Measurements from ENCODE around the gene HBEGF. TPM values are rescaled to one million over a fixed set of nuclear protein-coding genes. Genes with fewer than 3 reads are reported as not detected.
A peak's percentile ranks its signal among the peaks of the same experiment; 100 is the strongest.

HBEGF gene
- total and polyA plus RNA-seq, 10 donors: 1.2 to 16.2 (median 6.9) TPM

- Histone ChIP-seq H3K36me3 (peaks cover 0 to 36% (median 19%) of the 10 kb centered on the region in 6 donors), H3K9me3 (no peaks in the 10 kb centered on the region), H3K27me3 (replicated peaks in 1 of 7) (no peaks in the 10 kb centered on the region), H3K27ac (no peak overlapping the region), H3K4me1 (peaks cover 4 to 81% (median 41%) of the 10 kb centered on the region in 6 donors), H3K4me3 (no peak overlapping the region)
- WGBS, 5 donors: 50 to 74% (median 67%) methylated on average over 1 of the region's 1 CpG
- intact Hi-C loops (cut with DNase I; ENCODE audit: low total_unique reads): no loop called here
- DNase-seq: no peak
- TF ChIP-seq POLR2AphosphoS5 (IDR thresholded peaks at IDR 0.05) (no peak), POLR2A (IDR thresholded peaks at IDR 0.05) (no peak), CTCF (IDR thresholded peaks at IDR 0.05 in 8 of 11, conservative IDR thresholded peaks at IDR 0.05 in 3 of 11) (no peak)
Observed at GRCh38 chr5:140295414-140295813, 51.0 kb downstream of the HBEGF start.

- H3K4me3 ChIP-seq: no peak overlapping the region
- no peak for TF ChIP-seq POLR2AphosphoS5 (IDR thresholded peaks at IDR 0.05)
- no peak for TF ChIP-seq POLR2A (IDR thresholded peaks at IDR 0.05)
- no peak for TF ChIP-seq CTCF (IDR thresholded peaks at IDR 0.05 in 8 of 11, conservative IDR thresholded peaks at IDR 0.05 in 3 of 11)
- peaks cover 4 to 75% (median 39%) of the 10 kb centered on the region in 6 donors for H3K4me1 ChIP-seq
- peaks cover 0 to 30% (median 12%) of the 10 kb centered on the region in 6 donors for H3K36me3 ChIP-seq
- H3K27me3 ChIP-seq (replicated peaks in 1 of 7): no peaks in the 10 kb centered on the region
- WGBS, 5 donors: 58 to 67% (median 62%) methylated on average over 2 of the region's 2 CpGs
- no peak for DNase-seq
- intact Hi-C loops (cut with DNase I; ENCODE audit: low total_unique reads): no loop called here
- H3K9me3 ChIP-seq: no peaks in the 10 kb centered on the region
- H3K27ac ChIP-seq: no peak overlapping the region
Observed at GRCh38 chr5:140294753-140295152, 51.6 kb downstream of the HBEGF start.

- Histone ChIP-seq H3K4me1 (peaks cover 4 to 67% (median 37%) of the 10 kb centered on the region in 6 donors), H3K27me3 (replicated peaks in 1 of 7) (no peaks in the 10 kb centered on the region)
Observed at GRCh38 chr5:140293849-140294100, 52.6 kb downstream of the HBEGF start.

More at GRCh38 chr5:140293849-140294100, 52.6 kb downstream of the HBEGF start:
- Histone ChIP-seq H3K36me3 (peaks cover 0 to 20% (median 3%) of the 10 kb centered on the region in 6 donors), H3K27ac (peak overlapping the region in 2 of 8 donors; percentile 4 to 17), H3K9me3 (no peaks in the 10 kb centered on the region), H3K4me3 (no peak overlapping the region)
- intact Hi-C loops (cut with DNase I; ENCODE audit: low total_unique reads): no loop called here
- DNase-seq: no peak
- 62 to 82% (median 74%) methylated on average over 1 of the region's 1 CpG for WGBS, 5 donors
- TF ChIP-seq POLR2AphosphoS5 (IDR thresholded peaks at IDR 0.05): no peak
- TF ChIP-seq CTCF (IDR thresholded peaks at IDR 0.05 in 8 of 11, conservative IDR thresholded peaks at IDR 0.05 in 3 of 11): no peak
- no peak for TF ChIP-seq POLR2A (IDR thresholded peaks at IDR 0.05)
